Muscle layer of colon (tissue), 2 donors: ENCODE data around the gene GNB1L.
A peak's percentile ranks its signal among the peaks of the same experiment; 100 is the strongest.
"Not testable (repeated sequence)": the region's sequence is repeated elsewhere in the genome, so short reads cannot be mapped to it uniquely, and the experiment has no call there.

ENCODE experiments used
- H3K27ac ChIP-seq: one replicate; pipeline ENCODE4 v1.7.0; 2013; ENCODE audit warnings: low read depth, mild to moderate bottlenecking, low read length, moderate library complexity
- H3K27me3 ChIP-seq, 2 donors: one replicate each; pipeline ENCODE4 v1.7.0; 2013; ENCODE audit warnings: low read length in 2 of 2, mild to moderate bottlenecking in 2 of 2; ENCODE audit not compliant: insufficient read depth in 2 of 2, control insufficient read depth in 1 of 2
- H3K36me3 ChIP-seq: one replicate; pipeline ENCODE4 v1.7.0; 2013; ENCODE audit warnings: mild to moderate bottlenecking, low read length; ENCODE audit not compliant: insufficient read depth
- H3K4me1 ChIP-seq: one replicate; pipeline ENCODE4 v1.7.0; 2013; ENCODE audit warnings: mild to moderate bottlenecking, low read length; ENCODE audit not compliant: insufficient read depth
- H3K4me3 ChIP-seq, 2 donors: one replicate each; pipeline ENCODE4 v1.7.0; 2013; ENCODE audit warnings: low read length in 2 of 2, low read depth in 1 of 2, mild to moderate bottlenecking in 1 of 2, moderate library complexity in 1 of 2
- H3K9ac ChIP-seq: one replicate; pipeline ENCODE4 v1.7.0; 2013; ENCODE audit warnings: low read length
- H3K9me3 ChIP-seq: one replicate; pipeline ENCODE4 v1.7.0; 2013; ENCODE audit warnings: mild to moderate bottlenecking, low read length
- donor health status: abdominal sarcoma.
- donor health status: Adenocarcinoma of cecum.

GNB1L gene

DNA sequence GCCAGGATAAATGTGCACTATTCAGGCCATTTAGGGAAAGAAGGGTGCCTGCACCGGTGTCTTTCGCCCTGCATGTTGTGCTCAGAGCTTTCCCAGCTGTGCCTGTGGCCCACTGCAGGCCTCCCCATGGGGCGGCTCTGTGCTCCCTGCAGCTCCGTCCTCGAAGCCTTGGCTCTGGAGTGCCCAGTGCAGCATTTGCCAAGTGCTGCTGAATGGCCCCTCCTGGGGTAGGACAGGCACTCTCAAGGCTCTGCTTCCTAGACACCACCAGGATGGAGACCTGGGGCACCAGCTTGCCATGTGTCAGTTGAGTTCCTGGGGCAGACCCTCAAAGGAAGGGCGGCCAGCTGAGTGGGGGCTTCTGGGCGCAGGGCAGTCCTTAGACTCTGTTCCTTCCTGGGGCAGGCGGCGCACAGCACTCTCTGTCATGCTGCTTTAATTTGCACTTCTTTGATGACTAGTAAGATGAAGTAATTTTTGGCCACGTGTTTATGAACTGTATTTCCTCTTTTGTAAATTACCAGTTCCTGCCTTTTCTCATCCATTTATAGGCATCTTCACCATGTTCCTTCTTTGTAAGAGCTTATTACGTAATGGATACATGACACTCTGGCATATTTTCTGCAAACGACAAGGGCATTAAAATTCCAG, 32.1 kb upstream of the GNB1L start:
- no peak overlapping the region for H3K9ac ChIP-seq
- H3K4me3 ChIP-seq, result no peak overlapping the region

GRCh38 chr22:19885841-19886592, 31.3 kb upstream of the GNB1L start:
- Histone ChIP-seq H3K9ac (no peak overlapping the region), H3K9me3 (no peaks in the 10 kb centered on the region), H3K36me3 (no peaks in the 10 kb centered on the region), H3K27me3 (no peaks in the 10 kb centered on the region), H3K4me3 (no peak overlapping the region), H3K27ac (no peak overlapping the region), H3K4me1 (peaks cover 10% of the 10 kb centered on the region)

More for the DNA sequence above, 32.1 kb upstream of the GNB1L start:
- Histone ChIP-seq H3K36me3 (no peaks in the 10 kb centered on the region), H3K4me1 (peaks cover 4% of the 10 kb centered on the region), H3K27ac (no peak overlapping the region), H3K27me3 (no peaks in the 10 kb centered on the region), H3K9me3 (no peaks in the 10 kb centered on the region)

DNA sequence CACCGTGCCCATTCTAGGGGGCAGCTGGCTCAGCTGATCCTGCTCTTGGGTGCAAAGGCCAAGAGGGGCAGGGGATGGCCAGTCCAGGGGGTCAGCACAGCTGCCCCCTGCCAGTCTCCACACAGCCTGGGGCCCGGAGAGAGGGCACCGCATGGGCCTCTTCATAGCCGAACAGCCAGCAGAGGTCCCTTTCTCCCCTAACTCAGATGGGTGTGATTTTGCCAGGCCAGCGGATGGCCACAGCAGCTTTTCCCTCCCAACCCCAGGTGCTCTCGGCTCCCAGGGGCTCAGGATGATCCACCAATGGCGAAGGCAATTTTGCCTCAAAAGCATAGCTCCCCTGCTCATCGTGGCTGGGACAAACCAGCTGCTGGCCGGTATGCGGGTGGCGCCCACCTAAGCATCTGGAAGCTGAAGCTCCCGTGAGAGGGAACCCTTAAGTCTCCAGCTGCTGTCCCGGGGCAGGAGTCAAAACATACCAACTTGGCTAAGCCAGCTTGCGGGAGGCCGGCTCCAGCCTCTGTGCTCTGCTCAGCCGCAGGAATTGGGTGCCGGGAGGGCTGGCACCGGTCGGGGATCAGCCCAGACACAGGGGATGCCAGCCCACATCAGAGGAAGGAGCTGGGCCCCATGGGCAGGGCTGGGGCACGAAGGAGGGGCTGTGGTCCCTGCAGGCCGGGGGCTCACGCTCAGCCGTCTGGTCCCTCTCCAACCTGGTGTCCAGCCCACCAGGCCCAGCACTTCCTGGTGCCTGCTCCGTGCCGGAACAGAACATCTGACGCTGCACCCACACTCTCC, 30.5 kb upstream of the GNB1L start:
- Histone ChIP-seq H3K4me3 (no peak overlapping the region), H3K9ac (no peak overlapping the region), H3K27me3 (no peaks in the 10 kb centered on the region), H3K4me1 (peaks cover 18% of the 10 kb centered on the region), H3K27ac (no peak overlapping the region), H3K36me3 (no peaks in the 10 kb centered on the region), H3K9me3 (no peaks in the 10 kb centered on the region)

DNA sequence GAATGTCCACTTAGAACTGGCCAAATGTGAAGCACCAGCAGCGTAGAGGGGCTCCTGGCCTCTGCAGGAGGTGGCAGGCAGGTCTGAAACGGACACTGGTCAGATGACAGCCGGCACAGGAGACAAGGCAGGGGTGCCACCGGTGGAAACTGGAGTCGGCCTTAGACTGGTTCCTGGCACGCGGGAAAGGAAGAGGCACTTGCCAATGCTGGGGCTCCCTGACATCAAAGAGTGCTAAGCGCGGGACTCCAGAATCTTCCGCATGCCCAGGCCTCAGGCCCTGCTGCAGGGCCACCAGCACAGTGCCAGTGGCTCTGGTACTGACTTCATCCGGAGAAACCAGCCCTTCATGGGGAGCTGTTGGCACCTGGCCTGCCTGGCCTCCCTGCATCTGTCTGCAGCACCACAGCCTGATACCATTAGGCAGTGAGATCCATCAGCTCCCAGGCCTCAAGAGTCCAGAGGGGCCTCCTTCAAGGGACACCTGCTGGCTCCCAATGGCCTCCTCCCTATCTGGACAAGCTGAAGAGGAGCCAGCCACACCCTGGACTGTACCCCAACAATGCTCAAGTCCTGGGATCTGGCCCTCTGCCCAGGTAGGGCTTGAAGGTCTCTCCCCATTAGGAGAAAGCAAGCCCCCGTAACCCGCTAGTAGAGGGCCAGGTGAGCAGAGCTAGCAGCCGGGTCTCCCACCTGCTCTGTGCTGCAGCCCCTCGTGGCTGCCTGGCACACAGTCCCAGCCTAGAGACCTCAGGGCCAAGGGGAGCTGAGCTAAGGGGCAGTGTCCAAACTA, 29.7 kb upstream of the GNB1L start:
- no peaks in the 10 kb centered on the region for H3K9me3 ChIP-seq
- peaks cover 18% of the 10 kb centered on the region for H3K4me1 ChIP-seq
- H3K36me3 ChIP-seq, result no peaks in the 10 kb centered on the region
- H3K27ac ChIP-seq, result no peak overlapping the region
- no peak overlapping the region for H3K9ac ChIP-seq
- H3K27me3 ChIP-seq, result no peaks in the 10 kb centered on the region
- no peak overlapping the region for H3K4me3 ChIP-seq

DNA sequence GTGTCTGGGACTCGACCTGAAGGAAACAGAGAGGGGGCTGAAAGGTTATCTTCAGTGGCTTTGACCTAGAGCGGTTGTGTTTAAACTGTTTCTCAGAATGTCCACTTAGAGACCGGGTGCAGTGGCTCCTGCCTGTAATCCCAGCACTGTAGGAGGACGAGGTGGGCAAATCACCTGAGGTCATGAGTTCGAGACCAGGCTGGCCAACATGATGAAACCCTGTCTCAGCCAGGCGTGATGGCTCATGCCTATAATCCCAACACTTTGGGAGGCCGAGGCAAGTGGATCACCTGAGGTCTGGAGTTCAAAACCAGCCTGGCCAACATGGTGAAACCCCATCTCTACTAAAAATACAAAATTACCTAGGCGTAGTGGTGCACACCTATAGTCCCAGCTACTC, 28.8 kb upstream of the GNB1L start:
- H3K4me3 ChIP-seq, H3K9ac ChIP-seq, H3K9me3 ChIP-seq, H3K36me3 ChIP-seq, H3K27me3 ChIP-seq, H3K27ac ChIP-seq: not testable (repeated sequence)
- H3K4me1 ChIP-seq, result peaks cover 18% of the 10 kb centered on the region

DNA sequence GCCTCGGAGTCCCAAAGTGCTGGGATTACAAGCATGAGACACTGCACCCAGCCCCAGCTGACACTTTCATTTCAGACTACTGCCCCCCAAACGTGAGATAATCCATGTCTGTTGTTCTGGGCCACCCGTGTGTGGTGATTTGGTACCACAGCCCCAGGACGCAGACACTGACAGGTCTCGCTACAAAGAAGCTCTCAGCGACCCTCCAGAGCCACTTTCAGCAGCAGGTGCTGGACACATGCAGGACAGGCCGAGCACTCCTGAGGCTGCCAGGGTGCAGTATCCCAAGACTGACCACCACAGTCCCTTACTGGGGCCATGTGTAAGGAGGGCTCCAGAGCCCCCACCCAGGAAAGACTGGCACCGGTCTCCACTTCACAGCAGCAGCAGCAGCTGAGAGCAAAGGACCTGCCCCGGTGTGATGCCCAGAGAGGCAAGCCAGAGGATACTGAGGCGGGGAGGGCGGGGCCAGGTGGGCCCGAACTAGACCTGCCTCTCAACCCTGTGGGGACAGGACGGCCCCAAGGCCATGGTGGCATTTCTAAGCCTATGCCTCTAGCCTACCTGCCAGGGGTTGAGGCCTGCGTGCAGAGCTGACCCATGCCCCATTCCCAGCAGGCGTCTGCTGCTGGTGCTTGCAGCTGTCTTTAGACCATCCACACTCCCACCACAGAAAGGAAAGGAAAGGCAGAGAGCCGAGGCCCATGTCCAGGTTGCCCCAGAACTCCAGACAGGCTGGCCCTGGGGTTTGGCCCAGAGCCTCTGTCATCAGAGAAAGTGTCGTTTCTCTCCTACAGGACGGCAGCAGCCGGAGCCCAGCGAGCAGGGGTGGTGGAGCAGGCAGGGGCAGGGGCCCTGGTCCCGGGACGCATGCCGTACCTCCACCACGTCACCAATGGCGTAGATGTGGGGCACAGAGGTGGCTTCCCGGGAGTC, 28.0 kb upstream of the GNB1L start:
- Histone ChIP-seq H3K27ac (no peak overlapping the region), H3K27me3 (no peaks in the 10 kb centered on the region), H3K9ac (no peak overlapping the region), H3K4me3 (no peak overlapping the region), H3K9me3 (no peaks in the 10 kb centered on the region), H3K4me1 (peaks cover 18% of the 10 kb centered on the region), H3K36me3 (no peaks in the 10 kb centered on the region)

DNA sequence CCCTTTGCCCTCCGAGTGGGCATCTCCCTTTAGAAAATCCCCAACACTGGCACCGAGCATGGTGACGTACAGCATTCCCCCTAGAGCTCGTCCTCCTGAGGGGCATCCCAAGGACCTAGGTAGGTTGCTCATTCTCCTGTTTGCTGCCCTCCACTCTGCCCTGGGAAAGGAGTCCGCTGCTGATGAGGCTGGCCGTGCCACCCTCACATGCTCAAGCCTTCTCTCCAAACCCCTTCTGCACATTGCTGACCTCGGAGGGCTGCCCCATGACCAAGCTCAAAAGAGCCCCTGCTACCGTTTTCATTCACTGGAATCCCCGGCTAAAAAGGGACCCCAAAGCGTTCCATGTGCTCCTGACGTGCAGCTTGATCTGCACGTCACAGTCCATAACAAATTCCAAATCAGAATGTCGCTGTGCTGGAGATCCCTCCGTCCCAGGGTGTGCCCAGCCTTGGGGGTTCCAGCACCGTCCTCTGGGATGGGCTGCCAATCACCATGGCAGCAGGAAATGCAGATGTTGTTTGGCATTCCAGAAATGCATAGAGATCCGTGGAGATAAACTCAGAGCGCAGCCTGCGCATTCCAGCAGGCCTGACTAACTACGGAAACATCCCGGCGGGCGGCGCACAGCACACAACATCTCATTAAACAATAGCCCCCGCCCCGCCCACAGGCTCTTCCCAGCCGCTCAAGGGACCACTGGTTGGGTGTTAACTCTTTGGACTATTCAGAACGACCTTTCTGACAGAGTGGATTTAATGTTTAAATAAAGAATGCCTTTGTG, 26.3 kb upstream of the GNB1L start:
- H3K27me3 ChIP-seq, result no peaks in the 10 kb centered on the region
- H3K36me3 ChIP-seq, result no peaks in the 10 kb centered on the region
- peak overlapping the region; percentile 39 for H3K27ac ChIP-seq
- no peaks in the 10 kb centered on the region for H3K9me3 ChIP-seq
- H3K9ac ChIP-seq, result no peak overlapping the region
- peaks cover 18% of the 10 kb centered on the region for H3K4me1 ChIP-seq
- H3K4me3 ChIP-seq, result peak overlapping the region; percentile 9 to 41

GRCh38 chr22:19879992-19880785, 25.5 kb upstream of the GNB1L start:
- Histone ChIP-seq H3K4me1 (peaks cover 18% of the 10 kb centered on the region), H3K27ac (peak overlapping the region; percentile 34), H3K4me3 (no peak overlapping the region), H3K9ac (no peak overlapping the region), H3K9me3 (no peaks in the 10 kb centered on the region), H3K36me3 (no peaks in the 10 kb centered on the region), H3K27me3 (no peaks in the 10 kb centered on the region)

GRCh38 chr22:19879643-19879991, 24.9 kb upstream of the GNB1L start:
- H3K27ac ChIP-seq, result no peak overlapping the region
- H3K36me3 ChIP-seq, result no peaks in the 10 kb centered on the region
- H3K4me1 ChIP-seq, result peaks cover 18% of the 10 kb centered on the region
- no peaks in the 10 kb centered on the region for H3K9me3 ChIP-seq
- H3K27me3 ChIP-seq, result no peaks in the 10 kb centered on the region
- no peak overlapping the region for H3K9ac ChIP-seq
- H3K4me3 ChIP-seq, result no peak overlapping the region
